GM19351 (cell line): Measurements from ENCODE around the gene ABCC1.
"Not testable (repeated sequence)": the region's sequence is repeated elsewhere in the genome, so short reads cannot be mapped to it uniquely, and the experiment has no call there.

ENCODE experiments used
- ATAC-seq: cut with Tn5 transposase; IDR thresholded peaks from one replicate; pipeline ENCODE4 v1.9.1; 2021; ENCODE audit warnings: mild to moderate bottlenecking, moderate library complexity; ENCODE audit not compliant: unreplicated experiment

The ABCC1 gene

DNA sequence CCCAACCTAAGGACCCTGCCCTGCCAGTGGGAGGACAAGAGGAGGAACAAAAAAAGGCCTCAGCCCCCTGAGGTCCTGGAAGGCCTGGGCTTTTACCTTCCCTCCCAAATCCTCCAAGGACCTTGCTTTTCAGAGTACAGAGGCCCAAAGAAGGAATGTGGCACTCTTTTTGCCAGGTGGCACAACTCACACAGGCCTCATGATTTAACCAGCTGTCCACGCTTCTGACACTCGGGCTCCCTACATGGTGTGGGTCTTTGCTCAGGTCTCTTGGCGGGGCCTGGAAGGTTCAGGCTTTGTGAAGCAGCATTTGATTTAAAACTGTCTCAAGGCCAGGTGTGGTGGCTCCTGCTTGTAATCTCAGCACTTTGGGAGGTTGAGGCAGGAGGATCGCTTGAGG is 153.3 kb downstream of the ABCC1 start:
- ATAC-seq = no peak

DNA sequence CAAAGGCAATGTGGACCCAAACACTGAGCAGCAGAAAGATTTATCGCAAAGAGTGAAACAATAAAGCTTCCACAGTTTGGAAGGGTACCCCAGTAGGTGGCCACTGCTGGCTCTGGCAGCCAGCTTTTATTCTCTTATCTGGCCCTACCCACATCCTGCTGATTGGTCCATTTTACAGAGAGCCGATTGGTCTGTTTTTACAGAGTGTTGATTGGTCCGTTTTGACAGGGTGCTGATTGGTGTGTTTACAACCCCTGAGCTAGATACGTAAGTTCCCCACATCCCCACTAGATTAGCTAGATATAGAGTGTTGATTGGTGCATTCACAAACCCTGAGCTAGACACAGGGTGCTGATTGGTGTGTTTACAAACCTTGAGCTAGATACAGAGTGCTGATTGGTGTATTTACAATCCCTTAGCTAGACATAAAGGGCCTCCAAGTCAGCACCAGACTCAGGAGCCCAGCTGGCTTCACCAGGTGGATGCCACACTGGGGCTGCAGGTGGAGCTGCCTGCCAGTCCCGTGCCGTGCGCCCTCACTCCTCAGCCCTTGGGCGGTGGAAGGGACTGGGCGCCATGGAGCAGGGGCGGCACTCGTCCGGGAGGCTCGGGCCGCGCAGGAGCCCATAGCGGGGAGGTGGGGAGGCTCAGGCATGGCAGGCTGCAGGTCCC is 154.9 kb downstream of the ABCC1 start:
- ATAC-seq = not testable (repeated sequence)

DNA sequence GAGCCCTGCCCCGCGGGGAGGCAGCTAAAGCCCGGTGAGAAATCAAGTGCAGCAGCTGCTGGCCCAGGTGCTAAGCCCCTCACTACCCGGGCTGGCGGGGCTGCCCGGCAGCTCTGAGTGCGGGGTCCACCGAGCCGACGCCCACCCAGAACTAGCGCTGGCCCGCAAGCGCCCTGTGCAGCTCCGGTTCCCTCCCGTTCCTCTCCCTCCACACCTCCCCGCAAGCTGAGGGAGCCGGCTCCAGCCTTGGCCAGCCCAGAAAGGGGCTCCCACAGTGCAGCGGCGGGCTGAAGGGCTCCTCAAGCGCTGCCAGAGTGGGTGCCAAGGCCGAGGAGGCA is 155.4 kb downstream of the ABCC1 start:
- ATAC-seq = not testable (repeated sequence)

DNA sequence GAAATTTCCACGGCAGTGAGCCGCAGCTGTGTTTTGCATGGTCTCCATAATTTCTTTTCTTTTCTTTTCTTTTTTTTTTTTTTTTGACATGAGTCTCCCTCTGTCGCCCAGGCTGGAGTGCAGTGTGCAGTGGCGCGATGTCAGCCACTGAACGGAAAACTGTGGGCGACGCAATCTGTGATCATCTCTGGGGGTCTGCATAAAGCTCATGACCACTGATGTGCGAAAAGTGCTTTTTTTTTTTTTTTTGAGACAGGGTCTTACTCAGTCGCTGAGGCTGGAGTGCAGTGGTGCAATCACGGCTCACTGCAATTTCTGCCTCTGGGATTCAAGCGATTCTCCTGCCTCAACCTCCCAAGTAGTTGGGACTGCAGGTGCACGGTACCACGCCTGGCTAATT is 156.2 kb downstream of the ABCC1 start:
- ATAC-seq = no peak

DNA sequence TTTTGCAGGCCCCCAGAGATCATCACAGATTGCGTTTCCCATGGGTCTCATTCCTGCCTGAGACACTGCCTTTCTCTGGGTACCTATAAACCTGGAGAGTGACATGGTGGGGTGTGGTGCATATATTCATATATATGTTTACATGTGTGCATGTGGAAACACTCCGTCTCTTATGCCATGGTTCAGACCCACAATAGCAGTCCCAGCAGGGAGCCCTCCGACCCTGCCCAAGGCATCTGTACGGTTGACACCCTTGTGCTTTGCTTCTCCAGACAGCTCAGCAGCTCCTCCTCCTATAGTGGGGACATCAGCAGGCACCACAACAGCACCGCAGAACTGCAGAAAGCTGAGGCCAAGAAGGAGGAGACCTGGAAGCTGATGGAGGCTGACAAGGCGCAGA is 157.1 kb downstream of the ABCC1 start:
- no peak for ATAC-seq

DNA sequence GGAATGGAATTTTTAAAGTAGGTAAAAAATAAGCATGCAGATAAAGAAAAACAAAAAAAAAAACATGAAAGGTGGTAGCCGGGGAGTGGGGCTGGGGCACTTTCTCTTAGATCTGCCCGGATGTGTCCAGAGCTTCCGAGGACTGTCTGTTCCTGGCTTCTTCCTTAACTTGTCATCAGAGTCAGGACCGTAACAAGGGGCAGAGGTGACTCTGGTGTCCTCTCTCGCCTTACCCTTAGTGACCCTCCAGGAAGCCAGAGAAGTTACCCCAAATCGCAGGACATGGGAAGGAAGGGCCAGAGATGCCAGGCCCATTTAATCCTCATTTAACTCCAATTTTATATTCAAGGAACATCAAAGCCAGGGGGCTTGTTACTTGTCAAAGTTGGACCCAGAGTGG is 158.4 kb downstream of the ABCC1 start:
- ATAC-seq = no peak

DNA sequence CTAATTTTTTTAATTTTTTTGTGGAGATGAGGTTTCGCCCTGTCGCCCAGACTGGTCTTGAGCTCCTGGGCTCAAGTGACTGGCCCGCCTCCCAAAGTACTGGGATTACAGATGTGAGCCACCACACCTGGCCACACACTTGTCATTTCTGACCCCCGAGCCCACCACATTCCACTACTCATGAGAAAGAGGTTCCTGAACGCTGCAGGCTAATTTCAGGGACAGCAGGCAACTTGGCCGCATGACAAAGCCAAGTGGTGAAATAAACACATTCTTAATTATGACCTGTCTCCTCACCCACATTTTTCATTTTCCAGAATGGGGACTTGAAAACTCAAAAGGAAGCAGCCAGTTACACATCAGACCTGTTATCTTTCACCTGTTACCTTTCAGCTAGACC is 159.3 kb downstream of the ABCC1 start:
- ATAC-seq = no peak

DNA sequence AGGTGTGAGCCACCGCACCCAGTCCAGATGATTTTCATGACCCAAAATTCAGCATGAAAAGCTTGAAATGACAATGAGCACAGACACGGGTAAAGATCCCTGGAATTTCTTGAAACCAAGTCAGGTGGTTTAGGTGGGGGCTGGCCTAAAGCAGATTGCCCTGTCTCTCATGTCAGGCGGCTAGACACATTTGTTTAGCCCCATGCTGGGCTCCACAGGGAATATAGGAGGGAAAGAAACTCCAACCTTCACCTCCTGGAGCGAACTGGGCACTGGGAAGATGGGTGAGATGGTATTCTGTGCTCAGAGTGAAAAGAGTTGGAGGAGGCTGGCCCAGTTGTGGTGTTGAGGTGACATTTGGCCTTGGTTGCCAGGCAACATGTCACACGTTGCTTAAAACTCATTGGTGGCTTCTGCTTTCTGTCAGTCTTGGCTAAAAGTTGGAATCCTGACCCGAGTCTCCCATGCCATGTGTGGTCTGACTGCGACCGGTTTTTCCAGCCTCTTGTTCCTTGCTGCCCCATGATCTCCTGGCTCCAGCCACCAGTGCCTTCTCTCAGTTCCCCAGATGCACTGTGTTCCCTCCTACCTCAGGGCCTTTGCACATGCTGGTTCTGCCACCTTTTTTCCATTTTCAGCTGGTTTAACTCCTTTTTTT is 160.2 kb downstream of the ABCC1 start:
- ATAC-seq = no peak

DNA sequence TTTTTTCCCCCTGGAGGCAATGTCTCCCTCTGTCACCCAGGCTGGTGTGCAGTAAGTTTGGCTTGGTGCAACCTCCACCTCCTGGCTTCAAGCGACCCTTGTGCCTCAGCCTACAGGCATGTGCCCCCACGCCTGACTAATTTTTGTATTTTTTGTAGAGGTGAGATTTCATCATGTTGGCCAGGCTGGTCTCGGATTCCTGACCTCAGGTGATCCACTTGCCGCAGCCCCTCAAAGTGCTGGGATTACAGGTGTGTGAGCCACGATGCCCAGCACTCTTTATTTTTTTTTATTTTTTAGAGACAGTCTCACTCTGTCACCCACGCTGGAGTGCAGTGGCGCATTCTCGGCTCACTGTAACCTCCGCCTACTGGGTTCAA is 160.7 kb downstream of the ABCC1 start:
- no peak for ATAC-seq

DNA sequence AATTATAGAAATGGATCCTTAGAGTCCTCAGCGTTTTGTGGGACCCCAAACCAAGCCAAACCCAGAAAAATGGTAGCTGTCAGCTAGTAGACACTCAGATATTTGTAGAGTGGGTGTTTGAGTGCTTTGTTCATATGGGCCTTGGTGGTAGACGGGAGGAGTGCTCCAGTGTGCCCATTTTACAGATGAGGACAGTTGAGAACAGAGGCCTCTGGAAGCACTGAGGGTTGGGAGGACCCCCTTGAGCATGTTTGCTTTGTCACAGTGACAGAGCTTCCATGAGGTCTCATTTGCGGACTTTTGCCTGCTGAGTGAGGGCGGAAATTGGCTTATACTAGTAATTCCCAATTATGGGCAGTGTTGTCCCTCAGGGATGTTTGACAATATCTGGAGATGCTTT is 162.2 kb downstream of the ABCC1 start:
- ATAC-seq = no peak

DNA sequence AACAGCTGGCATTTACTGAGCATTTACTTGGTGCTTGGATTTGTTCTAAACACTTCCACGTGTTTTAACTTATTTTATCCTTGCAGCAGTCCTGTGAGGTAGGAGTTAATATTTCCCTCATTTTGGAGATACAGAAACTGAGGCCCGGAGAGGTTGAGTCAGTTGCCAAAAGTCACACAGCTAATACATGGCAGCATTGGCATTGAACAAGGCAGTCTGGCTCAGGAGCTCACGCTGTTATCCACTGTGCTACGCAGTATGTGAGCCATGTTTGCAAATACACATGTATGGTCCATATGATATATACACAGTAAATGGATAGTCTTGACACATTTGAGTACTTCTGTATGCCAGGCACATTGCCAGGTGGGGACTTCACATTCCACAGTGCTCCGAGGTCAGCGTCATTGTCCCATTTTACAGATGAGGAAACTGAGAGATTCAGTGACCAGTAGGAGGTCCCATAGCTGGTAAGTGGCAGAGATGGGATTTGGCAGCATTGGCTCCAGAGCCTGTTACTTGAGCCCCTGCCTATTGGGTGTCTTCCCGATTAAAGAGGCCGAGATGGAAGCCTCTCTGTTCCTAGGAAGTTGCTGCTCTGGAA is 163.1 kb downstream of the ABCC1 start:
- no peak for ATAC-seq

DNA sequence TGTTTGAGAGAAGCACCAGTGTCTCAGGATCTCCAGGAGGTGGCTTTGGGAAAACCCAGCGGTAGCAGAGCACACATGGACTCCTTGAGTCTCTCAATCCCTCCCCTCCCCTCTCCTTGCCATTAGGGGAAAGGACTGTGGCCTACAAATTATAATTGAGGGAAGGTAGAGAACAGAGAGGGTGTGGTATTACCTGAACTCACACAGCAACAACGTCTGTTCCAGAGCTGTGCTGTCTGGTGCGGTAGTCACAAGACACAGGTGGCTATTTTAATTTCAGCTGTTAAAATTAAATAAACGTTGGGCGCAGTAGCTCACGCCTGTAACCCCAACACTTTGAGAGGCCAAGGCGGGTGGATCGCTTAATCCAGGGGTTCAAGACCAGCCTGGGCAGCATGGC is 163.7 kb downstream of the ABCC1 start:
- no peak for ATAC-seq

DNA sequence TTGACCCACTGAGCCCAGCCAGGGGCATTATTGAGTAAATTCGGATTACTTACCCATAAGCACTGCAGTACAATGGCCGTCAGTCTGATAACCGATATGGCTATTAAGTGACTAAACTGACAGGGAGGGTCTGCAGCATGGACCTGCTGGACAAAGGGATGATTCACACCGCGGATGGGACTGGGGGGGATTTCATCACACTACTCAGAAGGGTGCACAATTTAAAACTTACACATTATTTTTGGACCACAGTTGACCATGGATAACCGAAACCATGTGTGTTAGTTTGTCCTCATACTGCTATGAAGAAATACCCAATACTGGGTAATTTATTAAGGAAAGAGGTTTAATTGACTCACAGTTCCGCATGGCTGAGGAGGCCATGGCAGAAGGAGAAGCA is 167.4 kb downstream of the ABCC1 start:
- no peak for ATAC-seq

DNA sequence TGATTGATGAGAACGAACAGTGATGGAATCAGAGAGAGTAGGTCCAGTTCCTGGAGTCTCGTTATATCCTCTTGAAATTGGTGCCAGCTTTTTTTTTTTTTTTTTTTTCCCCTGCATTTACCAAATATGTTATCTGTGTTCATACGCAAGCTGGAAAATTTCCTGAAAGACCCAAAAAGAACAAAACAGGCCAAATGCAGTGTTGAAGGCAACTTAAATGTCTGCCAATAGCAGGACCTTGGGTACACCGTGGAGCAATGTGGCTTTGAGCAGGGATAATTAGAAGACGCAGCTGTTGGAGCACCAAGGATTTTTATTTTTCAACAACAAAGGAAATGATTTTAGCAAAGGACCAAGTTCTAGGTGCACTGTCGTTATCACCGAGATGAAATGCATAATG is 168.9 kb downstream of the ABCC1 start:
- ATAC-seq = no peak

DNA sequence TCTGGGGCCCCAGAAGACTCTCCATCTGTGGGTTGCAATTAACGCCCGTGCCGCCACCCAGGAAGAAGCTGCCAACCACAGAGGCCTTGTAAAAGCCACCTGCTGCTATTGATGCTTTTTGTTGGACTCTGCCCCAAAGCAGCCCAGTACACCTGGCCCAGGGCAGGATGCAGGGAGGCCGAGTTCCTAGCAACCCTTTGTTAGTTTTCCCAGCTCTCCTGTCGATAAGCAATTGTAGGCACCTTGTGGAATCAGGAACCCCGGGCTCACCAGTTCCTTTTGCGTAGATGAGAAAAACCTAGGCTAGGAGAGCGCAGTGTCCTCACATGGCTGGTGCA is 170.6 kb downstream of the ABCC1 start:
- no peak for ATAC-seq

DNA sequence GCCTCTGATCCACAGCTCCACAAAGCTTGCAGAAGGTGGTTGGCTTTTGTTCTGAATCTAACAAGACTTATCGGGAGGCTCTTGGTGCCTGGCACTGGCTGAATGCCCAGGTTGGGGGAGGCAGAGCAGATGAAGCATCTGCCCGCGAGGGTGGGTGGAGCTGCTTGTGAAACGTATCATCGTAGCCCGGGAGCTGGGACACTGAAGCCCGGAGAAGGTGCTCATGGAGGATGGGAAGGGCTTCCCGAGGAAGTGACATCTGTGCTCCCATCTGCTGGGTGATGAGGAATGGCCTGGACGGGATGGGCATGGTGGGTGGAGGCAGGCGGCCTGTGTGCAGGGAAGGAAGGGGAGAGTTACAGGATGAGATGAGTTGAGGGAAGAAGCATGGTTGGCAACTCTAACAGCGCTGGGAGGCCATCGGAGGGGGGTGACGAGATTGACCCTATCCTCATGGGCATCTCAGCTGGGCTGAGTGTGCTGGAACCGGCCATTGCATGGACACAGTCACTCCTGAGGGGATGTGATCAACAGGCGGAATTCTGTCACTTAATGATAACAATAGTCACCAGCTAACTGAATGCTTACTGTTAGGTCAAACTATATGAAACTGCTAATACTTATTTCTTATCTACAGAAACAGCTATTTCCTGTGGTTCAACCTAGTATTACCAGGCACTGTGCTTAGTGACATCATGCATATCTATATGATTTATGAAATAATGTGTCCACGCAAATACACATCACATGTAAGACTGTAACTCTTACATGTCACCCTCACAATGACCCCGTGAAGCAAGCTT is 171.2 kb downstream of the ABCC1 start:
- ATAC-seq = no peak

DNA sequence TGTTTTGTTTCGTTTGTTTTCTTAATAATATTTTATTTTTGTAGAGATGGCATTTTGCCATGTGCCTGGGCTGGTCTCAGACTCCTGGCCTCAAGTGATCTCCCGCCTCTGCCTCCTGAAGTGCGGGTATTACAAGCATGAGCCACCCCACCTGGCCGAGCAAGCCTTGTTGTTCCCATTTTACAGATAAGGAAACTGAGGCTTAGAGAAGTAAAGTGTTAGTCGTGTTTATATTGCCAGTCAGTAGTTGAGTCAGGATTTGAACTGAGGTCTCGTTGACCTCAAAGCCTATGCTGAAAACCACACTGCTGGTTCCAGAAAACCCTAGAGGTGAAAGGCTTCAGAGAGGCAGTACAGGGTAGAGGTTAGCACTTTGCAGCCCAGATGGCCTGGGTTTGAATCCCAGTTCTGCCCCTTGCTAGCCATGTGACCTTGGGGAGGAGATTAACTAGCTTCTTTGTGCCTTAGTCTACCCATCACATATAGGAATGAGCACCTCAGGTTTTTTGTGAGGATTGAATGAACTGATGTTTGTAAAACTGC is 171.8 kb downstream of the ABCC1 start:
- no peak for ATAC-seq

DNA sequence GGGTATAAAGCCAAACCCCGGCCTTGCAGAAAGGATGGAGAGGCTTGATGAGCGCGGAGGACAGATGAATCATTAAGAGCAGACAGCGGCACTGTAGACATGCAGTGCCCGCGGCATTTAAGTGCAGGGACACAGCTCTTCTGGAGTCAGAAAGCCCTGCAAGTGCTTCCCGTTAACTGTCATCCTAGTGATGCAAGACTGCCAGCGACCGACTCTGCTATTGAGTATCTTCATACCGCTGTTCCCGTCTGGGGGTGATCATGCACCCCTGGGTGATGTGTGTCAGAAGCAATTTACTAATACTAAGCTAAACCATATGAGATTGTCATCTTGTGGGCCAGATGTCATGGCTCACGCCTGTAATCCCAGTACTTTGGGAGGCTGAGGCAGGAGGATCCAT is 172.8 kb downstream of the ABCC1 start:
- ATAC-seq = no peak

DNA sequence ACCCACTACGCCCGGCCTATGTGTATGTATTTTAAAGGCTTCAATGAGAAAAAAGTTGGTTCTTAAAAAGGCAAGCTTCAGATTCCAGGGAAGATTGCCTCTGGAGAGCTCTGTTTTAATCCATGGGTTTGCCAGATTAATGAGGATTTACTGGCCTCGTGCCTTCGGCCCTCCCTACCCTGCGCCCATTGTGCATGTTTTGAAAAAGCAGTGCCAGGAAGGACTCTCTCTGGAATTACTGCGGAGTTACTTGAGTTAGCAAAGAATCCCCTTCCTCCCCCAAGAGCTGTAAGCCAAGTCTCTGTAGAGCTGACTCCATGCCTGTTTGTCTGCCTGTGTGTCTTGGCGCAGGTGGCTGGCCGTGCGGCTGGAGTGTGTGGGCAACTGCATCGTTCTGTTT is 175.0 kb downstream of the ABCC1 start:
- ATAC-seq = no peak

DNA sequence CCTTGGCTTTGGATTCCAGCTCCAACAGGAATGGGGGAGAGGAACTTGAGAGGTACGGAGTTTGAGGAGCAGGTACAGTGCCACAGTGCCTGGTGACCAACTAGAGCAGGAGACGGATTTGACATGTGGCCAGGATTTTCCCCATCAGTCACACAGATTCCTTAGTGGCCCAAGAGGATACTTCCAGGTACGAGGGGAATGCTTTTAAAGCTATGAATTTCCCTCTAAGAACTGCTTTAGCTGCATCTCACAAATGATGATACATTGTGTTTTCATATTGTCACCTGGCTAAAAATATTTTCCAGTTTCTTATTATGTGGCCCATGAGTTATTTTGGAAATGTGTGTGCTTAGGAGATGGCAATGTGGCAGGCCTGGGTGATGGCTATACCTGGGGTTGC is 175.6 kb downstream of the ABCC1 start:
- ATAC-seq = no peak

DNA sequence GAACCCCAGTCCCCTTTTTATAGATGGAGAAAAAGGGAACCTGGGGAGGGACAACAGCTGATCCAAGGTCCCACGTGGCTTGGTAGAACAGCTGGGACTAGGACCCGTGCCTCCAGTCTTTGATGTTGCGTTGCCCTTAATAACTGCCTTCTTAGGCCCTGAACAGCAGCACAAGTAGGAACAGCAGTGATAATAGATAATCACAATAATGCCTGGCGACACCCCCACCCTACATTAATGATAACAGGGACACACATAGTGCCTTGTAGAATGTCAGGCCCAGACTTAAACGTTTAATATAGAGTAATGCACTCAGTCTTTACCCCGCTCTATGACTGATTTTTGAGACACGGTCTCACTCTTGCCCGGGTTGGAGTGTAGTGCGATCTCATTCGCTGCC is 177.5 kb downstream of the ABCC1 start:
- no peak for ATAC-seq
